HepG2 (cell line): Measurements from ENCODE around the gene PXMP4. TPM values are rescaled to one million over a fixed set of nuclear protein-coding genes. Genes with fewer than 3 reads are reported as not detected.
A peak's percentile ranks its signal among the peaks of the same experiment; 100 is the strongest.

Source experiments
- BRCA1 ChIP-seq: sonication (generic); formaldehyde crosslinking; IDR thresholded peaks from 2 replicates; pipeline ENCODE4 v1.4.0; 2020; ENCODE audit warnings: missing genetic modification reagents
- JUN ChIP-seq: sonication (generic); formaldehyde crosslinking; IDR thresholded peaks from 2 replicates; pipeline ENCODE4 v1.4.0; 2020; ENCODE audit warnings: mild to moderate bottlenecking, missing genetic modification reagents
- MTF2 ChIP-seq: sonication (generic); formaldehyde crosslinking; IDR thresholded peaks from 2 replicates; pipeline ENCODE4 v1.5.0; 2020; ENCODE audit warnings: missing genetic modification reagents, borderline replicate concordance
- NFAT5 ChIP-seq: sonication (generic); formaldehyde crosslinking; IDR thresholded peaks from 2 replicates; pipeline ENCODE4 v1.4.0; 2020; ENCODE audit warnings: missing genetic modification reagents
- NFKBIZ ChIP-seq: IDR thresholded peaks from 2 replicates; pipeline ENCODE4 v1.6.1; 2018; ENCODE audit warnings: missing genetic modification reagents, missing compliant biosample characterization
- NFYB ChIP-seq: sonication (generic); formaldehyde crosslinking; IDR thresholded peaks from 2 replicates; pipeline ENCODE4 v1.4.0; 2020; ENCODE audit warnings: missing genetic modification reagents
- ZNF580 ChIP-seq: IDR thresholded peaks from 2 replicates; pipeline ENCODE4 v1.6.1; 2016; ENCODE audit warnings: low read depth, borderline replicate concordance
- ZNF687 ChIP-seq: sonication (generic); formaldehyde crosslinking; IDR thresholded peaks from 2 replicates; pipeline ENCODE4 v1.5.1; 2020; ENCODE audit warnings: mild to moderate bottlenecking, missing genetic modification reagents, moderate library complexity
- ZNF770 ChIP-seq: sonication (generic); formaldehyde crosslinking; IDR thresholded peaks from 2 replicates; pipeline ENCODE4 v1.5.0; 2020; ENCODE audit warnings: mild to moderate bottlenecking, missing genetic modification reagents
- ZSCAN29 ChIP-seq: sonication (generic); formaldehyde crosslinking; conservative IDR thresholded peaks from 2 replicates; pipeline ENCODE4 v1.4.0; 2020; ENCODE audit warnings: mild to moderate bottlenecking, missing genetic modification reagents
- polyA plus RNA-seq, 8 experiments: library from polyadenylated mRNA; depleted of rRNA in 3 of 8; stranded (reverse) in 7 of 8; unstranded in 1 of 8; fragments of >200 nt; fragmentation: Illumina TruSeq in 4 of 8; extraction: Trizol in 4 of 8; gene quantifications; 2 replicates each; pipeline versions ENCODE4 v1.2.1 to v1.2.3, GENCODE V29; 2011 to 2016; ENCODE audit warnings: low read depth in 4 of 8, missing spikeins in 1 of 8, mixed read lengths in 1 of 8; ENCODE audit not compliant: insufficient read depth in 1 of 8
- total RNA-seq, 5 experiments: library from RNA; depleted of rRNA; stranded (reverse); fragments of >200 nt; fragmentation: Illumina TruSeq; extraction: Trizol; gene quantifications; 2 replicates each; pipeline ENCODE4 v1.2.3, GENCODE V29; 2016; ENCODE audit warnings: low read depth in 1 of 5
- TF ChIP-seq, protein P1 (sequence below): sonication (generic); formaldehyde crosslinking; IDR thresholded peaks from 2 replicates; pipeline ENCODE4 v1.4.0; 2020; ENCODE audit warnings: missing genetic modification reagents, borderline replicate concordance

Gene PXMP4
- total and polyA plus RNA-seq, 2 of the 13 experiments (the other 11 are each of a cell fraction or from before 2014, with no cell fraction given): not detected

GRCh38 chr20:33719989-33720709 lies at the start of gene PXMP4 (continued):
- TF ChIP-seq, protein P1, sequence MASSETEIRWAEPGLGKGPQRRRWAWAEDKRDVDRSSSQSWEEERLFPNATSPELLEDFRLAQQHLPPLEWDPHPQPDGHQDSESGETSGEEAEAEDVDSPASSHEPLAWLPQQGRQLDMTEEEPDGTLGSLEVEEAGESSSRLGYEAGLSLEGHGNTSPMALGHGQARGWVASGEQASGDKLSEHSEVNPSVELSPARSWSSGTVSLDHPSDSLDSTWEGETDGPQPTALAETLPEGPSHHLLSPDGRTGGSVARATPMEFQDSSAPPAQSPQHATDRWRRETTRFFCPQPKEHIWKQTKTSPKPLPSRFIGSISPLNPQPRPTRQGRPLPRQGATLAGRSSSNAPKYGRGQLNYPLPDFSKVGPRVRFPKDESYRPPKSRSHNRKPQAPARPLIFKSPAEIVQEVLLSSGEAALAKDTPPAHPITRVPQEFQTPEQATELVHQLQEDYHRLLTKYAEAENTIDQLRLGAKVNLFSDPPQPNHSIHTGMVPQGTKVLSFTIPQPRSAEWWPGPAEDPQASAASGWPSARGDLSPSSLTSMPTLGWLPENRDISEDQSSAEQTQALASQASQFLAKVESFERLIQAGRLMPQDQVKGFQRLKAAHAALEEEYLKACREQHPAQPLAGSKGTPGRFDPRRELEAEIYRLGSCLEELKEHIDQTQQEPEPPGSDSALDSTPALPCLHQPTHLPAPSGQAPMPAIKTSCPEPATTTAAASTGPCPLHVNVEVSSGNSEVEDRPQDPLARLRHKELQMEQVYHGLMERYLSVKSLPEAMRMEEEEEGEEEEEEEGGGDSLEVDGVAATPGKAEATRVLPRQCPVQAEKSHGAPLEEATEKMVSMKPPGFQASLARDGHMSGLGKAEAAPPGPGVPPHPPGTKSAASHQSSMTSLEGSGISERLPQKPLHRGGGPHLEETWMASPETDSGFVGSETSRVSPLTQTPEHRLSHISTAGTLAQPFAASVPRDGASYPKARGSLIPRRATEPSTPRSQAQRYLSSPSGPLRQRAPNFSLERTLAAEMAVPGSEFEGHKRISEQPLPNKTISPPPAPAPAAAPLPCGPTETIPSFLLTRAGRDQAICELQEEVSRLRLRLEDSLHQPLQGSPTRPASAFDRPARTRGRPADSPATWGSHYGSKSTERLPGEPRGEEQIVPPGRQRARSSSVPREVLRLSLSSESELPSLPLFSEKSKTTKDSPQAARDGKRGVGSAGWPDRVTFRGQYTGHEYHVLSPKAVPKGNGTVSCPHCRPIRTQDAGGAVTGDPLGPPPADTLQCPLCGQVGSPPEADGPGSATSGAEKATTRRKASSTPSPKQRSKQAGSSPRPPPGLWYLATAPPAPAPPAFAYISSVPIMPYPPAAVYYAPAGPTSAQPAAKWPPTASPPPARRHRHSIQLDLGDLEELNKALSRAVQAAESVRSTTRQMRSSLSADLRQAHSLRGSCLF (CRISPR knock-in tag): no peak
- 0 out of 2 replicates have a peak, but pooled peaks have one; percentile 22 for TF ChIP-seq JUN
- no peak for TF ChIP-seq BRCA1 (CRISPR knock-in tag)
- no peak for TF ChIP-seq ZNF770 (CRISPR knock-in tag)
- TF ChIP-seq MTF2 (CRISPR knock-in tag): peak; percentile 72; the same call in 1 of the 2 replicates
- TF ChIP-seq ZSCAN29 (CRISPR knock-in tag): no peak
- TF ChIP-seq ZNF580 (CRISPR knock-in tag): 0 out of 2 replicates have a peak, but pooled peaks have one; percentile 20
- peak; percentile 73 for TF ChIP-seq ZNF687 (CRISPR knock-in tag)
- TF ChIP-seq NFKBIZ: no peak
- peak; percentile 59 for TF ChIP-seq NFYB (CRISPR knock-in tag)
- no peak for TF ChIP-seq NFAT5
